ENCODE results near the gene HAUS5.
"Not testable (repeated sequence)": the region's sequence is repeated elsewhere in the genome, so short reads cannot be mapped to it uniquely, and the experiment has no call there.

Gene HAUS5

DNA sequence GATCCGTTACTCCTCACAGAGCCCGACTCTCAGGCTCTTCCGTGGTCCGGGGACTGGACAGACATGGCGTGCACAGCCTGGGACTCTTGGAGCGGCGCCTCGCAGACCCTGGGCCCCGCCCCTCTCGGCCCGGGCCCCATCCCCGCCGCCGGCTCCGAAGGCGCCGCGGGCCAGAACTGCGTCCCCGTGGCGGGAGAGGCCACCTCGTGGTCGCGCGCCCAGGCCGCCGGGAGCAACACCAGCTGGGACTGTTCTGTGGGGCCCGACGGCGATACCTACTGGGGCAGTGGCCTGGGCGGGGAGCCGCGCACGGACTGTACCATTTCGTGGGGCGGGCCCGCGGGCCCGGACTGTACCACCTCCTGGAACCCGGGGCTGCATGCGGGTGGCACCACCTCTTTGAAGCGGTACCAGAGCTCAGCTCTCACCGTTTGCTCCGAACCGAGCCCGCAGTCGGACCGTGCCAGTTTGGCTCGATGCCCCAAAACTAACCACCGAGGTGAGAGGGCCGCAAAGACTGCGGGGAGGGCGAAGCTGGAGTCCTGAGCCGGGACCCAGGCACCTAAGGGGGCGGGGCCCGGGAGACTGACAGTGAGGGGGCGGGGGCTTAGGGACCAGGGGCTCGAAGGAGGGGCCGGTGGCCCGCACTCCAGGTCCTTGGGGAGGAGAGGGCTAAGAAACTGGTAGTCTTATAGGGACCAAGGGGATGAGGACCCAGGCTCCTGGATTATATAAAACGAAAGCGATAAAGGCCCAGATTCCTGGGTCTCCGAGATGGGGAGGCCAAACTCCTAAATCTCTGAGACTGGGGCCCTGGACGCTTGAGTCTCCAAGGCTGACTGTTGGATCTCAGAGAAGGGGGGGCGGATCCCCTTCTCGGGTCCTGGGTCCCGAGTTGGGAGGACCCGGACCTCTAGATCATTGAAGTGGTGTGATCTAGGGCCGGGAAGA, 31.0 kb downstream of the HAUS5 start:
- DNase-seq, result peak; percentile 63 to 75 (median 71)

DNA sequence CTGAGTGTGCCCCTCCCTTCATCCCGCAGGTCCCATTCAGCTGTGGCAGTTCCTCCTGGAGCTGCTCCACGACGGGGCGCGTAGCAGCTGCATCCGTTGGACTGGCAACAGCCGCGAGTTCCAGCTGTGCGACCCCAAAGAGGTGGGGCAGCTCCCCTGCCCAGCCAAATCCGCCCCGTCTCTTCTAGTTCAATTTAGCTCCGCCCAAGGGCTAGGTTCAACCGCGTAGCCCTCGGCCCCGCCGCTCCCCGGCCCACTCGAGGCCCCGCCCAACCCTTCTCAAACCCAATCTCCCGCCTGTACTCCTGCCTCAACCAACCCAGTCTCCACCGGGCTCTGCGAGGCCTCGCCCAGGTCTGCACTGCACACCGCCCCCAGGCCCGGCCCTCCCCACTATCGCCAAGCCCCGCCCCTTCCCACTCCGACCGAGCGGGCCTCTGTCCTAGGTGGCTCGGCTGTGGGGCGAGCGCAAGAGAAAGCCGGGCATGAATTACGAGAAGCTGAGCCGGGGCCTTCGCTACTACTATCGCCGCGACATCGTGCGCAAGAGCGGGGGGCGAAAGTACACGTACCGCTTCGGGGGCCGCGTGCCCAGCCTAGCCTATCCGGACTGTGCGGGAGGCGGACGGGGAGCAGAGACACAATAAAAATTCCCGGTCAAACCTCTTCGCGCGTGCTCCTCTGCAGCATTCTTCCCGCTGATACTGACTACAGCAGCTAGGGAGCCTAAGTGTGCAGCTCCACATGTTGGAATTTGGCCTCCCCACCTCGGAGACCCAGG, 31.9 kb downstream of the HAUS5 start:
- peak; percentile 88 to 90 (median 89) for DNase-seq

GRCh38 chr19:35644987-35645679, 32.6 kb downstream of the HAUS5 start:
- peak; percentile 15 to 69 (median 38) for DNase-seq

- no peak for DNase-seq
Measured at GRCh38 chr19:35645680-35646511, 33.4 kb downstream of the HAUS5 start.

- peak; percentile 73 to 85 (median 80) for DNase-seq
Measured at GRCh38 chr19:35648017-35648961, 35.8 kb downstream of the HAUS5 start, which contains the start of gene COX6B1. COX6B1 (plus strand) TSS chr19:35648323; CDS start chr19:35651244, 2,921 bp downstream.

DNA sequence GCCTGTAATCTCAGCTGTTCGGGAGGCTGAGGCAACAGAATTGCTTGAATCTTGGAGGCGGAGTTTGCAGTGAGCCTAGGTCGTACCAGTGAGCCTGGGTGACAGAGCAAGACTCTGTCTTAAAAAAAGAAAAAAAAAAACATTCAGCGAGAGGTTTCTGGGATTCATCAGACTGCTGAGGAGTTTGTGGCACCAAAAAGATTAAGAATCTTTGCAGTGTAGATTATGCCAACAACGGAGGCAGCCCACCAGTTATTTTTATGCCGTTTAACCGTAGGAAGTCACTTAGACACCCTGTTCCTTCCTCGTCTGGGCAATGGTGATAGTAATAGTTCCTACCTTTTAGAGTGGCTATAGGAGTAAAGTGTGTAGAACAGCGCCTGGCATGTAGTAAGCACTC, 38.0 kb downstream of the HAUS5 start:
- no peak for DNase-seq

DNA sequence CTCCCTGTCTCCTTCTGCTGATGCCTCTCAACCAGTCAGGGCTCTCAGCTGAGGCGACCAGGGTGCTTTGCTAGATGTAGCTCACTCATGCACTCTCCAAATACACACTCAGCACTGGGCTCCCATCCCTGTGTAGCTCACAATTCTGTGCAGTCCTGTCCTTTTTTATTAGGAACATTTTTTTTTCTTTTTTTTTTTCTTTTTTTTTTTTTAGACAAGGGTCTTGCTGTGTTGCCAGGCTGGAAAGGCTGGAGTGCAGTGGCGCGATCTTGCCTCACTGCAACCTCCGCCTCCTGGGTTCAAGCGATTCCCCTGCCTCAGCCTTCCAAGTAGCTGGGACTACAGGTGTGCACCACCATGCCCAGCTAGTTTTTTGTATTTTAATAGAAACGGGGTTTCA, 42.3 kb downstream of the HAUS5 start:
- not testable (repeated sequence) for DNase-seq

DNA sequence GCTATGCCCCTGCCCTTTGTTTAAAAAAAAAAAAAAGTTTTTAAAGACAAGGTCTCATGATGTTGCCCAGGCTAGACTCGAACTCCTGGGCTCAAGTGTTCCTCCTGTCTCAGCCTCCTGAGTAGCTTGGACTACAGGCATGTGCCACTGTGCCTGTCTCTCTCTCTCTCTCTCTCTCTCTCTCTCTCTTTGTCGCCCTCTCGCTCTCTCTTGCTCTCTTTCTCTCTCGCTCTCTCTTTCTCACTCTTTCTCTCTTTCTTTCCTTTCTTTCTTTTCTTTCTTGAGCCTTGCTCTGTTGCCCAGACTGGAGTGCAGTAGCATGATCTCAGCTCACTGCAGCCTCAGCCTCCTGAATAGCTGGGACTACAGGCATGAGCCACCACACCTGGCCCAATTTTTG, 43.1 kb downstream of the HAUS5 start:
- DNase-seq, result no peak

- no peak for DNase-seq
Measured at GRCh38 chr19:35656700-35657099, 44.2 kb downstream of the HAUS5 start.

GRCh38 chr19:35657904-35658700, 45.6 kb downstream of the HAUS5 start:
- DNase-seq, result no peak

DNA sequence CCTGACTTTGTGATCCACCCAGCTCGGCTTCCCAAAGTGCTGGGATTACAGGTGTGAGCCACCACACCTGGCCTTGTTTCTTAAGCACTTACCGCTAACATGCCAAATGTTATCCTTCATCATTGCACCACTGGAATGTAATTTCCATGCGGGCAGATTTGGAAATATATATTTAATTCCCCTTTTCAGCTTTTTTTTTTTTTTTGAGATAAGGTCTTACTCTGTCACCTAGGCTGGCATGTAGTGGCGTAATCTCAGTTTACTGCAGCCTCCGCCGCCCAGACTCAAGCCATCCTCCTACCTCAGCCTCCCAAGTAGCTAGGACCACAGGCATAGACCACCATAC, 49.4 kb downstream of the HAUS5 start:
- DNase-seq, result no peak

DNA sequence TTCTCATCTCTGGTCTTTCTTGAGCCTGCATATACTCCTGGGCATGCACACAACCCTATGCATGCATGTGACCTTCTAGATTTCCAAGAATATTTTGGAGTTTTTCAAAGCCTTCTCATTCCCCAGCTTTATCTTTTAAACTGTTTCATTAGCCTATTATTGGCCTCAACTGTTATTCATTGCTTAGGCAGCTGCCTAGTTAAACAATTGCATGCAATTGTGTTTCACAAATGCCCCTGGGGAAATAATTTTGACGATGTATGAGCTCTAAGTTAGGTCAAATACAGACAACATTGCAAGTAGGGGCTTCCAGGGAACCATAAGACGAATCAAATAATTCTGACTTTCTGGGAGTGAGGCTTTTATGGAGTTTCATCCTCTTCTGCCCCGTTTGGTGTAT, 51.4 kb downstream of the HAUS5 start:
- DNase-seq, result no peak

DNA sequence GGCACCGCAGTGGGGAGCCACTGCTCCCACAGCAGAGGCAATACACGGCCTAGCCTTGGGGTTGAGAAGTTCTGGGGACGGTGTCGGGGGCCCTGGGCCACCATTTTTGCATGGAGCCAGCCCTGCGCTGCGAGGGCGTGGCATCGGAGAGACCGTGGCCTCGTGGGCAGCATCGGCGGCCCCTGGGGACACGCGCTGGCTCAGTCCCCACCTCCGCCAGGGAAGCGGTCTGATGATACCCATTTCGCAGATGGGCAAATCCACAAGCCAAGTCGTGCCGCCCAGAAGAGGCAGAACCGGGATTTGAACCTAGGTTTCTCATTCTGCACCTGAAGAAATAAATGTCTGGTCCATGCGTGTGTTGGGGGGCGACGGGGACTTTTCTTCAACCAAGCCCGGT, 52.6 kb downstream of the HAUS5 start:
- DNase-seq, result no peak

- no peak for DNase-seq
Measured at GRCh38 chr19:35665604-35666003, 53.1 kb downstream of the HAUS5 start.

DNA sequence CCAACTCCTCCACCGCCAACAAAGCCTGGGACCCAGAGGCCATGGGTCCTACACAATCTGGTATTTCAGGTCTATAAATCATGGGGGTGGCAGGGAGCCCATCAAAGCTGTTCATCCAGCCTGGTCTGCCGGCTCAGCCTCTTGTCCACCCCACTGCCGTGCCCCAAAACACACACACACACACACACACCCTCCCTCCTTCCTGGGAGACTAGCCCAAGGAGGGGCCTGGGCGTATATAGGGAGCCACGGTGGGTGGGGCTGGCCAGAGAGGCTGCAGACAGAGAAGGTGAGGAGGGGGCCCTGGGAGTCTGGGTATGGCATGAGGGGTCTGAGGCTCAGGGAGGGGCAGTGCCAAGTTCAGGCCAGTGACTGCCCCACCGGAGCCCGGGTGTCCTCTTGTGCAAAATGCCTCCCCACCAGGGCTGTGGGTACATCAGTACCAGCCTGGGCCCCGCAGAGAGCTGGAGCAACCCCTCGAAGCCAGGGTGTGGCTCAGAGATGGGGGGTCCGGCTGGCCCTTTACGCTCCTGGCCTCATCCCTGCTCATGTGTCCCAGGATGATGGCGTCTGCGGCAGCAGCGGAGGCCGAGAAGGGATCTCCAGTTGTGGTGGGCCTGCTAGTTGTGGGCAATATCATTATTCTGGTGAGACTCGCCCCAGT, 53.8 kb downstream of the HAUS5 start, which contains the start of gene UPK1A:
Gene UPK1A (plus strand): TSS at position 267 of the 663 bp plus-strand sequence. CDS start 296 bp downstream, at position 563.
- no peak for DNase-seq

DNA sequence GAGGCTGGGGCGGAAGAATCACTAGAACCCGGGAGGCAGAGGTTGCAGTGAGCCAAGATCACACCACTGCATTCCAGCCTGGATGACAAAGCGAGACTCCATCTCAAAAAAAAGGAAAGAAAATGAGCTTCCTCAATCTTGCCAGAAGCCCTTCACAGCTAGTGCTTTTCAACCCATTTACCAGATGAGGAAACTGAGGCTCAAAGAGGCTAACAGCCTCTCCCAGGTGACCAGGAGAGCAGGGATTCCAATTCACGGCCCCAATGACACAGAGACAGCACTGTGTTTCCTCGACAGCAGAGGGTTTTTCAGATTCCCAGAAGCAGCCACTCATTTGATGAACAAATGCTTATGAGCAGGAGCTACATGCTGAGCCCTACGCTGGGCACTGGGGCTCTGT, 57.0 kb downstream of the HAUS5 start:
- no peak for DNase-seq

GRCh38 chr19:35669974-35670373, 57.4 kb downstream of the HAUS5 start:
- no peak for DNase-seq

DNA sequence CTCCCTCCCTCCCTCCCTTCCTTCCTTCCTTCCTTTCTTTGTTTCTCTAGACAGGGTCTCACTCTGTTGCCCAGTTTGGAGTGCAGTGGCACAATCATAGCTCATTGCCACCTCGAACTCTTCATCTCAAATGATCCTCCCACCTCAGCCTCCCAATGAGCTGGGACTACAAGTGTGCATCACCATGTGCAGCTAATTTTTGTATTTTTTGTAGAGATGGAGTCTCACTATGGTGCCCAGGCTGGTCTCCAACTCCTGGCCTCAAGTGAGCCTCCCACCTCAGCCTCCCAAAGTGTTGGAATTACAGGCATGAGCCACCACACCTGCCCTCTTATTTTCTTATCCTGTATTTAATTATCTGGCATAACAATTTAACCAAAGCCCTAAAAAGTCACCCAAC, 58.2 kb downstream of the HAUS5 start:
- no peak for DNase-seq

DNA sequence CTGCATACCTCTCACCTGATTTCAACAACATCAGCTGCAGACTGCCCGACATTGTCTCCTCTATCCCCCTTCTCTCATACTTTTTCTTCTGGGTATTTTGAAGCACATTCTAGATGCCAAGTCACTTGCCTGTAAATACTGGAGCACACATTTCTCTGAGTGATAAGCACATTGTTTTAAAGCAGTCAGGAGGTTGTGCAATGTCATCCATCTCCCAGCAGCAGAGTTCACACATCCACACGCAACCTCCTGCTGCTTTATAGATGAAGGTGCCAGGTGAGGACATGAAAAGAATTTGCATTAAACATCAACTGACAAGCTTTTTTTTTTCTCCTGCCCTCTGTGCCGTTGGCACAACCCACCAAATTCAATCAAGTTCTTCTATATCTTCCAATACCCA, 59.3 kb downstream of the HAUS5 start:
- no peak for DNase-seq

All from activated CD4-positive, CD25-positive, alpha-beta regulatory T cell (primary cell).